Stomach smooth muscle (tissue), 2 donors: ENCODE results near the gene SCN4B.

Experiments
- H3K27ac ChIP-seq: one replicate; pipeline ENCODE4 v1.7.0; 2013; ENCODE audit warnings: mild to moderate bottlenecking, low read length, inconsistent platforms
- H3K27me3 ChIP-seq, 2 donors: one replicate each; pipeline ENCODE4 v1.7.0; 2013; ENCODE audit warnings: low read length in 2 of 2; ENCODE audit not compliant: insufficient read depth in 2 of 2, control insufficient read depth in 1 of 2
- H3K36me3 ChIP-seq, 2 donors: one replicate each; pipeline ENCODE4 v1.7.0; 2013; ENCODE audit warnings: low read length in 2 of 2; ENCODE audit not compliant: control insufficient read depth in 2 of 2, insufficient read depth in 2 of 2
- H3K4me1 ChIP-seq: one replicate; pipeline ENCODE4 v1.7.0; 2013; ENCODE audit warnings: low read length; ENCODE audit not compliant: control insufficient read depth, insufficient read depth
- H3K4me3 ChIP-seq, 2 donors: one replicate each; pipeline ENCODE4 v1.7.0; 2013; ENCODE audit warnings: low read length in 2 of 2
- H3K9ac ChIP-seq, 2 donors: one replicate each; pipeline ENCODE4 v1.7.0; 2013; ENCODE audit warnings: low read length in 2 of 2, mild to moderate bottlenecking in 1 of 2
- H3K9me3 ChIP-seq, 2 donors: one replicate each; pipeline ENCODE4 v1.7.0; 2013; ENCODE audit warnings: low read length in 2 of 2; ENCODE audit not compliant: control insufficient read depth in 2 of 2
- donor health status: healthy.
- donor health status: Pancreatic carcinoma.

SCN4B gene

DNA sequence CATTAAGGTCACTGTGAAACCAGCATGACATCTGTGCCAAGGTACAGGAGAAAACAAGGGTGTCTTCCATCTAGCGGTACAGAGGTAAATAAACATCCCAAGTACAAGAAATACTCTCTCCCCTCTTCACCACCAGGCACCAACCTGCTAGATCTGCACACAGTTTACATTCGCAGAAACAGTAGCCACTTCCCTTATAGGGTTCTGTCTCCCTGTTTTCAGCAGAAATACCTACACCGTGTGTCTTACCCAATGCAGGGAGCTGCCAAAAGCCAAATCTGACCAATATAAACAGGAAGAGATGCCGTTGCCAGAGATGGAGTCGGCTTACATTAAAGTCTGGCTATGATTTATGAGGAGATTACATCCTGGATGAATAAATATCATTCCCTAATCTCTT, 1.2 kb downstream of the SCN4B start:
- H3K9ac ChIP-seq = no peak overlapping the region
- peaks cover 22% of the 10 kb centered on the region for H3K4me1 ChIP-seq
- peaks cover 27 to 46% of the 10 kb centered on the region in 2 donors for H3K27me3 ChIP-seq
- no peaks in the 10 kb centered on the region for H3K36me3 ChIP-seq
- no peaks in the 10 kb centered on the region for H3K9me3 ChIP-seq
- peak overlapping the region in 1 of 2 donors; percentile 40 for H3K4me3 ChIP-seq
- H3K27ac ChIP-seq = no peak overlapping the region

DNA sequence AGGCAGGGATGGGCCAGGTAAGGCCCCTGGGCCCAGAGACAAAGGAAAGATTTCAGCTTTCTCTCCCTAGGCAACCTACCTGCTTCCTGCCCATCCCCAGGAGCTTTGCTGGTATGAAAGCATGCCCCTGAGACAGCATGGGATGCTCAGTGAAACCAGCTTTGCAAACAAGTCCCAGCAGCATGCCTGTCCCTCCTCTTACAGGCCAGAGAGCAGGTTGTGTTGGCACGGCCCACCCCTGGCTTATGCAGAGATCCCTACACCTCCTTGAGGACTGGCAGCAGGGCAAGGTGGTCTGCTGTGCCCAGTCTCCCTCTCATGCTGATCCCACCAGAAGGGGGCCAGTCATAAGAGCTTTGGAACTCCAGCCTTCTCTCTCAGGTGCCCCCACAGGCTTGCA, 3.1 kb downstream of the SCN4B start:
- peaks cover 16 to 31% of the 10 kb centered on the region in 2 donors for H3K27me3 ChIP-seq

DNA sequence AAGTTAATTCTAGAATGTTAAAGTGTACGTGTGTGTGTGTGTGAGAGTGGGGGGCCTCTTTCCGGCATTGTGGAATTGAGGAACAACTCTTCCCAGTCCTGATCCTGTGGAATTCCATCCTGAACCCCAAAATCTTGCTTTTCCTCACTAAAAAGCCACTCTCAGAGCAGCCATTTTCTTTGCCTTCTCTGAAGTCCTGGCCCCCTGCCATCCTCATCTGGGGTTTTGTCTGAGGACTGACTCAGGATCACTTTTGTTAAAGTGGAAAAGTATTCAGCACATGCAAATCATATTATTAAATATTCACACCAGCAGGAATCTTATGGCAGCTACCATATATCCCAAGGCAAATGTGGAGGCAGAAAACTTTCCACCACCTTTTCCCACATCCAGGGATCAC, 3.8 kb downstream of the SCN4B start:
- H3K27me3 ChIP-seq = peaks cover 11 to 32% of the 10 kb centered on the region in 2 donors
- peaks cover 29% of the 10 kb centered on the region for H3K4me1 ChIP-seq
- no peaks in the 10 kb centered on the region for H3K36me3 ChIP-seq
- no peaks in the 10 kb centered on the region for H3K9me3 ChIP-seq
- H3K4me3 ChIP-seq = no peak overlapping the region
- no peak overlapping the region for H3K27ac ChIP-seq
- H3K9ac ChIP-seq = no peak overlapping the region

More for the DNA sequence above, 3.1 kb downstream of the SCN4B start:
- Histone ChIP-seq H3K9ac (no peak overlapping the region), H3K4me1 (peaks cover 29% of the 10 kb centered on the region), H3K27ac (no peak overlapping the region), H3K9me3 (no peaks in the 10 kb centered on the region), H3K36me3 (no peaks in the 10 kb centered on the region), H3K4me3 (no peak overlapping the region)

DNA sequence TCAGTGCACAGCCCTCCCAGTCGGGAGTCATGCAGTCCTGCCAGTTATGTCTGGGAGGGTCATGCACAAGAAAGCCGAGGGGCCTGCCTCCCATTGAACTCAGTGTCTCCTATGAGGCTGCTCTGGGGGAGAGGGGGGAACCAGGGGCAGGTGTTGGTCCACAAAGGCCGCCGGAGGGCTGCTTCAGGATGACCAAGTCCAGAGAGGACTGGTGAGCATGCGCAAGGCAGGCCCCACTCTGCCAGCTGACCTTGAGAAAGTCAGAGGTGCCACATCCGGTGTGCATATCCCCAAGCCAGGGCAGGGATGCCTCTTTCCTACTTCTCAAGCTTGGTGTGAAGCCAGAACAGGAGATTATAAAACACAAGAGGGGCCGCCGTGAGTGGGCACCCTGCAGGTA, 4.4 kb downstream of the SCN4B start:
- Histone ChIP-seq H3K36me3 (no peaks in the 10 kb centered on the region), H3K27ac (no peak overlapping the region), H3K9ac (no peak overlapping the region), H3K4me3 (no peak overlapping the region), H3K9me3 (no peaks in the 10 kb centered on the region), H3K27me3 (peaks cover 11 to 34% of the 10 kb centered on the region in 2 donors), H3K4me1 (peaks cover 26% of the 10 kb centered on the region)

DNA sequence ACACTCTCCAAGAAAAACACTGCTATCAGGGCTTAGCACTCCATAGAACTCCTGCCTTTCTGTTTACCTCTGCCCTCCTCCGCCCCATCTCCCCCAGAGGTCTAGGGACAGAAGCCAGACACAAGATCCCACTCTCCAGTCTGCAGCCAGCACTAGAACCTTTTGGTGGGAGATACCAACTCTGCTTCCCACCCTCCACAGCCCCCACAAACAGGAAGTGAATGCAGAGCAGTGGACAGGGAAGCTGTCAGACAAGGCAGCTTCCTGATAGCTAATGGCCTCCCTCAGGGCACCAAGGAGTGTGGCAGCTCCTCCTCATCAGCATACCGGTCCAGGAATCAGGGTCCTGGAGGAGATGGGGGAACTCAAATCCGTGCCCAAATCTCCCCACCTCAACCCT, 5.1 kb downstream of the SCN4B start:
- peaks cover 20% of the 10 kb centered on the region for H3K4me1 ChIP-seq
- no peak overlapping the region for H3K4me3 ChIP-seq
- H3K36me3 ChIP-seq = no peaks in the 10 kb centered on the region
- H3K27me3 ChIP-seq = peaks cover 14 to 37% of the 10 kb centered on the region in 2 donors
- H3K9me3 ChIP-seq = no peaks in the 10 kb centered on the region
- H3K27ac ChIP-seq = no peak overlapping the region
- no peak overlapping the region for H3K9ac ChIP-seq

DNA sequence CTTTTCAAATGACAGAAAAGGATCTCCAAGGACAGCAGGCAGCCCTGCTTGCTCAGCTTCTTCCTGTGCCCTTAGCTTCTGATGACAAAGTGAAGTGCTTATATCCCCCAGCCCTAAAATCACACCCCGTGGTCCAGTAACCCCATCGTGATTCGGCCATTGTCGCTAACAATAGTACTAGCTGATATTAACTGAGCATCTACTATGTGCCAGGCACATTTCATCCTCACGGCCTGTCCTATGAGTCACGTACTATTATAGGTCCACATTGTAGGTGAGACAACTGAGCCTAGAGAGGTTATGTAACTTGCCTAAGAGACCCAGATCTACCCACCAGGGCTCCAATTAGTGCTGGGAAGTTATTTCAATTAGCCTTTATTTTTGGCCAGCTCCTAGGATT, 6.1 kb downstream of the SCN4B start:
- H3K9ac ChIP-seq = no peak overlapping the region
- no peaks in the 10 kb centered on the region for H3K36me3 ChIP-seq
- peaks cover 11% of the 10 kb centered on the region for H3K4me1 ChIP-seq
- H3K4me3 ChIP-seq = no peak overlapping the region
- no peaks in the 10 kb centered on the region for H3K9me3 ChIP-seq
- no peak overlapping the region for H3K27ac ChIP-seq
- H3K27me3 ChIP-seq = peaks cover 13 to 34% of the 10 kb centered on the region in 2 donors

DNA sequence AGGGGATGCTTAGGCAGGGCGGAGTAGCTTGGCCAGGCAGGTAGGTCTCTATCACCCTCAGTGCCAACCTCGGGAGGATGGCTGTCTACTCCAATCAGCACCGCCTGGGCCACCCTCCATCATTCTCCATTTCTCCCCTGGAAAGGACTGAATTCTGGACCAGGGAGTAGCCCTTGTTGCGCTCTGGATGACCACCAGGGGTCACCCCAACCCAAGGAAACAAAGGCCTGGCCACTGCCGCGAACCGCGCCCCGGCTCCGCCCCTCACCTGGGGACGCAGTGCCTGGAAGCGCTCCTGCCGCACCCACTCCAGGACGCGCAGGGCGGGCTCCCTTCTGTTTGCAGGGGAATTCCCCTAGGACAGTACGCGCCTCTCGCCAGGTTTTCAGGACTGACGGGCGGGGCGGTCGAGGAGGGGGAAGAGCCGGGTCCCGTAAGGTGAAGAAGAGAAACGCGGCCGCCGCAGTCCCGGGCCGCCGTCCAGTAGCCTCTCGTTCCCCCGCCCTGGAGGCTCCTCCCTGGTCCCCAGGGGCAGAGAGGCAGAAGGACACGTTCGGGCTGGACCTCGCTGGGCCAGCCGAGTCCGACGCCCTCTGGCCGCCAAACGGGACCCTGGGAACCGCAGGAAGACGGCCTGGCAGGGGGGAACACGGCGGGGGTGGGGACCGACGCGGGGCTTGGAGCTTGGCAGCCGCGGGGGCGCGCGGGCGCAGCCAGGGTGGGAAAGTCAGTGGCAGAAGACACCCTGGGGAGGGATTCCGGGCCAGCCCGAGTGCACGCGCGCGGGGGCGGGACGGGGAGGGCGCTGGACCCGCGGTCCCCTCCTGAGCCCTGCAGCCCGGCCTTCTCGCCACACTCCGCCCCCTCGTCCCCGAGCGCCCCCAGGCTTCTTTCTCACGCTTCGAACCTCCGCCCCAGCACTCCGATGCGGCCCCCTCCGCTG, 7.1 kb downstream of the SCN4B start:
- Histone ChIP-seq H3K4me1 (peaks cover 7% of the 10 kb centered on the region), H3K36me3 (no peaks in the 10 kb centered on the region), H3K9me3 (no peaks in the 10 kb centered on the region), H3K9ac (peak overlapping the region; percentile 21 to 30), H3K27me3 (peaks cover 22 to 26% of the 10 kb centered on the region in 2 donors), H3K27ac (no peak overlapping the region), H3K4me3 (peak overlapping the region; percentile 73 to 80)

DNA sequence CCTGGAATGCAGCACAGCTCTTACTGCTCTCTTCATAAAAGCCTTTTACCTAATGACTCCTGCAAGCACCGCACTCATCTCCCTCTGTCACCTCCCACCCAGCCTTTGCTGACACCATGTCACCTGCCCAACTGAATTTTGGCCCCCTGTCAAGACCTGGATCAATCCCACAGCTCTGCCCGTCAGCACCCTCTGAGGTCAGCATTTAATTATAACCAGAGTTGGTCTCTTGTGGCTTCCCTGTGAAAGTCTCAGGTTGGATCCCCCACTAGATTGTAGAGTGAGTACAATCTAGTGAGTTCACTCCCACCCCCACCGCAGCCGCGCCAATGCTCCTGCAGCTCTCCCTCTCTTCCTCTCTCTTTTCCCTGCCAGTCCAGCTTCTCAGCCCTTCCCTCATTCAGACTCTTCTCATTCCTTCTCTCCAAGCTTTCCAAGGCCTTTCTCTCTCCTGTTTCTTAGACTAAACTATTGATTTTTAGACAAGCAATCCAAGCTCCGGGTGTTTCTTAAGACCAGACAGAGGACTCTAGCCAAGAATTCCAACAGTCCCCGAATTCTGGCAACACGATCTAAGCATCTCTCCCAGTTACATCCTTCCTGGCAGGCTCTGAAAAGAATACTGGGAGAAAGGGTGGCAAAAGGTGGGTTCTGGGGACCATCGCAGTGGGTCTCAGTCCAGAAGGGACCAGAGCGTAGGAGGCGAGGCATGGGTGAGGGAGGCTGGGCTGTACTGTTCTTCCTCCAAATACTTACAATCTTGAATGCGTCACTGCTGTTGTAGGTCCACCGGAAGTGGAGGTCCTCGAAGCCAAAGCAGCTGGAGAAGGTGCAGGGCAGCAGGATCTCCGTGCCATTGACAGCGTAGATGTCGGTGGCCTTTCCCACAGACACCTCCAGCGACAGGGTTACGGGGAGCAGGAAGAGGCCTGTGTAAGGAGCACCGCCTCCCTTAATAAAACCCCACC, 8.0 kb downstream of the SCN4B start:
- Histone ChIP-seq H3K27me3 (peaks cover 28 to 30% of the 10 kb centered on the region in 2 donors), H3K36me3 (no peaks in the 10 kb centered on the region), H3K9ac (peak overlapping the region in 1 of 2 donors; percentile 21), H3K9me3 (no peaks in the 10 kb centered on the region), H3K4me1 (peaks cover 7% of the 10 kb centered on the region), H3K27ac (no peak overlapping the region), H3K4me3 (peak overlapping the region; percentile 73 to 80)

DNA sequence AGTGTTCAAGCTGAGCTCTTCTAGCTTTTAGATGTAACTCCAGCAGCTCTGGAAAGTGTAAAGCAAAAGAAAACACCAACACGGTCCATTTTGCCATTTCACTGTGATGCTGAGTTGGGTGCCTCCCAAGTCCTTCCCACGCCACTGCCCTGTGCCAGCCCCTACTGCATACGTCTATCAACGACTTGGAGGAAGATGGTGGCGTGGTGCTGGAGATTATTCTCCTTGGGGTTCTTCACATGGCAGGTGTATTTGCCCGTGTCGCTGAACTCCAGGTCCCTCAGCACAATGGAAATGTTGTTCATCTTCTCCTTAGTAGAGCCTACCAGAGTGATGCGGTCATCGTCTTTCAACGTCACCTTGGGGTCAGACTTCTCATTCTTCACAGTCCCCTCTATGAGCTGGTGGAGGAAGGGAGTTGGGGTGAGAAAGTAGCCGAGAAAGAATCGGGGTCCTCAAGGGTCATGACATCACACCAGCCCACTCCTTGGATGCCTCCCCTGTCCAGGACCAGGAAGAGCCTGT, 8.9 kb downstream of the SCN4B start:
- no peaks in the 10 kb centered on the region for H3K9me3 ChIP-seq
- no peaks in the 10 kb centered on the region for H3K36me3 ChIP-seq
- H3K9ac ChIP-seq = no peak overlapping the region
- peaks cover 28 to 30% of the 10 kb centered on the region in 2 donors for H3K27me3 ChIP-seq
- H3K4me3 ChIP-seq = no peak overlapping the region
- H3K27ac ChIP-seq = no peak overlapping the region
- H3K4me1 ChIP-seq = peaks cover 7% of the 10 kb centered on the region

DNA sequence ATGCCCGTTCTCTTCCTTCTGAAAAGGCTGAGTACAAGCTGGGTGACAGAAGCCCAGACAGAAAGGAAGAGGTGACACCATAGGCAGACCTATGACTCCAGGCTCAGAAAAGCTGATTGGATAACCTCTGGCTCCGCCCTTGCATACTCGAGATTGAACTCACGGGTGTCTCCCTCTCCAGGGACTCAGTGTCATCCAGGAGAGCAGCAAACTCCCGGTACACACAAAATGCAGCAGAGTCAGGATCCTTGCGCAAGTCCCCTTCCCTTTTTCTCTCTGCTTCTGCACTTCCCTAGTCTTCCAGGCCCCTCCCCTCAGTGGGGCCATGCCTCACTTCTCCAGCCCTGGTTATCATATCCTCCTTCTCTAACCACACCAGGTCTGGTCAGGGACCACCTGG, 9.8 kb downstream of the SCN4B start:
- no peaks in the 10 kb centered on the region for H3K9me3 ChIP-seq

More for the DNA sequence above, 9.8 kb downstream of the SCN4B start:
- Histone ChIP-seq H3K4me1 (peaks cover 7% of the 10 kb centered on the region), H3K4me3 (no peak overlapping the region), H3K27ac (no peak overlapping the region), H3K9ac (no peak overlapping the region), H3K27me3 (peaks cover 28 to 32% of the 10 kb centered on the region in 2 donors), H3K36me3 (no peaks in the 10 kb centered on the region)
